ENCODE measurements around the gene SUCLG2.

DNA sequence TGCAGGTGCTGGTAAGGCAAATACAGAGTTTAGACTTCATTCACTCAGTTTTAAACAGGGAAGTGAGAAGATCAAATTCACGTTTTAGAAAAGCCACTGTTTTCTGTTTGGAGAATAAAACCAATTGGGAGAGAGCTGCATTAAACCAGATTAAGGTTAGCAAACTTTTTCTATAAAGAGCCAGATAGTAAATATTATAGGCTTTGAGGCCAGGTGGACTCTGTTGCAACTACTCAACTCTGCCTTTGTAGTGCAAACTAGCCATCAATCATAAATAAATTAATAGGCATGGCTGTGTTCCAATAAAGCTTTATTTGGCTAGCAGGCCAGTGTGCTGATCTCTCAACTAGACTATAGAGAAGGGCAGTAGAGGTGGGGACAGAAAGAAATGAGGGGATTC, 33.5 kb downstream of the SUCLG2 start:
- TF ChIP-seq, protein P1, sequence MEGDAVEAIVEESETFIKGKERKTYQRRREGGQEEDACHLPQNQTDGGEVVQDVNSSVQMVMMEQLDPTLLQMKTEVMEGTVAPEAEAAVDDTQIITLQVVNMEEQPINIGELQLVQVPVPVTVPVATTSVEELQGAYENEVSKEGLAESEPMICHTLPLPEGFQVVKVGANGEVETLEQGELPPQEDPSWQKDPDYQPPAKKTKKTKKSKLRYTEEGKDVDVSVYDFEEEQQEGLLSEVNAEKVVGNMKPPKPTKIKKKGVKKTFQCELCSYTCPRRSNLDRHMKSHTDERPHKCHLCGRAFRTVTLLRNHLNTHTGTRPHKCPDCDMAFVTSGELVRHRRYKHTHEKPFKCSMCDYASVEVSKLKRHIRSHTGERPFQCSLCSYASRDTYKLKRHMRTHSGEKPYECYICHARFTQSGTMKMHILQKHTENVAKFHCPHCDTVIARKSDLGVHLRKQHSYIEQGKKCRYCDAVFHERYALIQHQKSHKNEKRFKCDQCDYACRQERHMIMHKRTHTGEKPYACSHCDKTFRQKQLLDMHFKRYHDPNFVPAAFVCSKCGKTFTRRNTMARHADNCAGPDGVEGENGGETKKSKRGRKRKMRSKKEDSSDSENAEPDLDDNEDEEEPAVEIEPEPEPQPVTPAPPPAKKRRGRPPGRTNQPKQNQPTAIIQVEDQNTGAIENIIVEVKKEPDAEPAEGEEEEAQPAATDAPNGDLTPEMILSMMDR (IDR thresholded peaks at IDR 0.05; ENCODE audit: low read depth, low read length, poor library complexity, severe bottlenecking): no peak
- TF ChIP-seq EZH2phosphoT487 (IDR thresholded peaks at IDR 0.05; ENCODE audit: borderline replicate concordance, low read length): no peak

Measured in DOHH2 (cell line).